GM11168 (cell line): Measurements from ENCODE around the gene PML.

ENCODE experiments used
- in situ Hi-C: fragments of 300-500 bp; cut with MboI; formaldehyde crosslinking; loops from one replicate; pipeline ENCODE4 v1.12.0; 2022; ENCODE audit warnings: low sequenced_read_pairs; ENCODE audit not compliant: unreplicated experiment

The PML gene

DNA sequence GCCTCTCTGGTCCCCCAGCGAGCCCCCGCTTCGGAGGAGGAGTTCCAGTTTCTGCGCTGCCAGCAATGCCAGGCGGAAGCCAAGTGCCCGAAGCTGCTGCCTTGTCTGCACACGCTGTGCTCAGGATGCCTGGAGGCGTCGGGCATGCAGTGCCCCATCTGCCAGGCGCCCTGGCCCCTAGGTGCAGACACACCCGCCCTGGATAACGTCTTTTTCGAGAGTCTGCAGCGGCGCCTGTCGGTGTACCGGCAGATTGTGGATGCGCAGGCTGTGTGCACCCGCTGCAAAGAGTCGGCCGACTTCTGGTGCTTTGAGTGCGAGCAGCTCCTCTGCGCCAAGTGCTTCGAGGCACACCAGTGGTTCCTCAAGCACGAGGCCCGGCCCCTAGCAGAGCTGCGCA lies 3.5 kb downstream of the PML start:
- in situ Hi-C loops, result no loop called here

DNA sequence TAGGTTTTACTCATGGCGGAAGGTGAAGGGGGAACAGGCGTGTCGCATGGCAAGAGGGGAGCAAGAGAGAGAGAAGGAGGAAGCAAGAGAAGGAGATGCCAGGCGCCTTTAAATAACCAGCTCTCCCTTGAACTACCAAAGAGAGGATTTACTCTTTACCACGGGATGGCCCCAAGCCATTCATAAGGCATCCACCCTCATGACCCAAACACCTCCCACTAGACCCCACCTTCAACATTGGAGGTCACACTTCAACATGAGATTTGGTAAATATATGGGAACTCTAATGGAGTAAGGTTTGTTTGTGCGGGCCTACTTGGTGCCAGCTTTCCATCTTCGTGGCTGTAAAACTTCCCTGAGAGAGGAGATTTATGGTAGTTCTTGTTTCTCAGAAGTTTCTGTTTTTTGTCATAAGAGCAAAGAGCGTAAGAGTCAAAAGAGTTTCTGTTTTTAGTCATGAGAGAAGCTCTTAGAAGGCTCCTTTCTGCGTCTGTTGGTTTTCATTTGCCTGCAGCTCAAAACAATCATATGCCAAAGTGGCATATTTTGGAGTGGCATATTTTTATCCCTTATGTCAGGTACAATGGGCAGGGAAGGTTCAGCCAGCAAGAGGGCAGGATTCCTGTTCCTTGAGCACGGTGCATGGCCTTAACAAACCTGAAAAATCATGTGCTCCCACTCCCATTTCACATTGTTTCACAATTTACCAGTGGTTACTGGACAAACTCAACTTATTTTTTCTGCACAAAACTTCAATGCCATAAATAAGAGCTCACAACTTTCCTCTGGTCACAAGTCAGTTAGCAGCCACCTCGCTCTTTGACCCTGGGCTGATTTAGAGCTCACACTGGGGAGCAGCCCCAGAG lies 12.5 kb downstream of the PML start:
- in situ Hi-C loops, result no loop called here

DNA sequence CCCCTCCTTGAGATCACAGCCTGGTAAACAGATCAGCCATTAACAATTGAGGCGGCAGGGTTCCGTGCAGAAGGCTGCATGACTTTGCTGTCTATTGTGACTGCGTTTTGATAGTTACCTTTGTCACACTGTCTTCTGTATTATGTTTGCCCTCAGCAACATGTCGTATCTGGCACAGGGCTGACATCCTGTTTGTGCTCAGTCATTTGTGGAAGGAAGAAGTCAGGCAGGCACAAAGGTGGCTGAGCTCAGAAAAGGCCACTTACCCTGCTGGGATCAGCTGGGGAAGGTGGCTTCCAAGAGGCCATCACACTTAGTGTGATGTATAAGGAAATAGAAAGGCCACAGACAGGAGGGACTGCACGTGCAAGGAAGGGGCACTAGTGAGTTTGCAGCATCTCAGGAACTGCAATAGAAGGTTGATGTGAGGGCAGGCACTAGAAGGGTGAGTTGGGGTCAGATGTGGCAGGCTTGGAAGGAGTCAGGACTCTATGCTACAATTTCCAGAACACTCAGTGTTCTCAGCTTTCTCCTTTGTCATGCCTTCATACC lies 13.4 kb downstream of the PML start:
- in situ Hi-C loops, result no loop called here

DNA sequence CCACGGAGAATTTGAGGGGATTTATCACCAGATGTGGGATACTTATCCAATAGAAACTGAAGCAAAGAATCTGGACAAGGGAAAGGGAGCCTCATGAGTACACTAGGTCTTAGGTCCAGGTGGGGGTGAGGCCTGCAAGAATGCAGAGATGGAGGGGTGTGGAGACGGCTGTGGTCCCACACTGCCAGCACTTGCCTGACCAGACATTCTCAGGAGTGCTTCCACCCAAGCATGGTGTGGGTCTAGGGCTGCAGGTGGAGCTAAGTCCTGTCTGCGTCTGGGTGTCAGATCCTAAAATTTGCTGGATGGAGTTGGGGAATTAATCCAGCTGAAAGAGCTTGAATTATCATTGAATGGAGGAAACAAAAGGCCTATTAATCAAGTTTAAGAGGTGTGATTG lies 14.4 kb downstream of the PML start:
- in situ Hi-C loops, result no loop called here

DNA sequence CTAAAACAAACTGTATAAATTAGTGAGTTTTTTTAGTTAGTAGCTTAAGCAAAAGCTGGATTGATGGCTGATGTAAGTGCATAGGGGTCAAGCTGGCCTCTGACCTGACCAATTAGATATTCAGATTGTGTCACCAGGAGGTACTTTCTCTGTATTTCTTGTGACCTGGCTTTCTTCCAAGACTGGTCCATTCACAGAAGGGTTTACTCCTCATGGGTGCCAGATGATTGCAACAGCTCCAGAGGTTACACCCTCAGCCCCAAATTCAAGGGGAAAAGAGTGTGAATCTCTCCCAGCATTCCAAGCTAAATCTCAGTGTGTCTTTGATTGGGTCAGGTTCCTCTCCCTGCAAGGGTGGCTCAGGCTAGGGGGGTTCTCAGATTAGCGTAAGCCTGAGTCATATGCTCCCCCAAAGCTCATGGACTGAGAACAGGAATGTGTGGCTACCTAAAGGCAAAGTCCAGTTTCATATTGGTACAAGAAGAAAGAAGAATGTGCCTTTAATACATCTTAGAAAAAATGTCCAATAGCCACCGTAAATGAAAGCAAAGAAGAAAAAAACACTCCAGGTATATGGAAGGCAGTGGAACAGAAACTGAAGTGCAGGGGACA lies 16.5 kb downstream of the PML start:
- in situ Hi-C loops, result no loop called here

DNA sequence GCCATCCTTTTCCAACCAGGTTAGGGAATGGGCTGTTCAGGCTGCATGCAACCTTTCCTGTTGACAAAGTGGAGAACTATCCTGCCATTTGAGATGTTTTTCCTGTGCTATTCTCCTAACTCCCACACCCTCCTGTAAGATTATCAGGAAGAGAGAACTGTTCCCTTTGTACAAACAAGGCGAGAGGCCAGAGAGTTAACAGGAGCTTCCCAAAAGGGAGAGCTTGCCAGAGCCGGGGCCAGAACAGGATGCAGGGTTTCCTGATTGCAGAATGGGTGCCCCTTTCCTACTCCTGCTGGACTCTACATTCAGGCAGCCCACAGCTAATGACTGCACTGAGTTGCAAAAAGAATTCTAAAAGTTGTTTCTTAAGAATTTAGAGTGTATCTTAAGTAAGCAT lies 17.1 kb downstream of the PML start:
- in situ Hi-C loops, result no loop called here

DNA sequence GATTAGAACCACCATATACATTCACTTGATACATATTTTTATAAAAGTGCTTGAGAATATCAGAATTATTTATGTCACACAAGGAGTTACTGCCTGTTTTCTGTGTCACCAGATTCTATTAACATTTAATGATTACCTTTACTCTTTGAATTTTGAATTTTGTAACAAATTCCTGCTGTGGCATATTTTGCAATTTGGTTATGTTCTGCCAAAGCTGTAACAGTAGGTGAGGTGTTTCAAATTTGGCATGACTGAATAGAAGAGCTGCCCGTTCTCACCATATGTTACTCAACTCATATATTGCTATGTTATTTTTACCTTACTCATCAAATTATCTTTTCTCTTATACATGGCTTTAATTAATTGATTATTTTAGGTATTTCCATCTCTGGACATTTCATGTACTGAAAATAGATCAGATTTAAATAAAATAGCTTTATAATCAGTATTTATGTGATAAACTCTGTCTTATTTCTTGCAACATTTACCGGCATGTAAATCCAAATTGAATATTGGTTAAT lies 18.9 kb downstream of the PML start:
- in situ Hi-C loops, result no loop called here

DNA sequence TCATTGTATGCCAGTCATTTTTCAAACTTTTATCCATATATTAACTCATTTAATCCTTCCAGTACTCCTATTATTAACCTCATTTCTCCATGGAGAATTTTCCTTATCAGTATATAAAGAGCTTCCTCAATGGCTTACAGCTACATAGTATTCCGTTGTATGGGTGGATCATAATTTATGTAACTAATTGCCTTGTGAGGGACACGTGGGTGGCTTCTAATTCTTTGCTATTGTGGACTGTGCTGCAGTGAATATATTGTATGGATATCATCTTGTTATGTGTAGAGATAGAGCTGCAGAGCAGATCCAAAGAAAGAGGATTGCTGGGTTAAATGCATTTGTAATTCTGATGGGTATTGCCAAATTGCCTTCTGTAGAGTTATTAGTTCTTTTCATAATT lies 25.2 kb downstream of the PML start:
- in situ Hi-C loops, result no loop called here

DNA sequence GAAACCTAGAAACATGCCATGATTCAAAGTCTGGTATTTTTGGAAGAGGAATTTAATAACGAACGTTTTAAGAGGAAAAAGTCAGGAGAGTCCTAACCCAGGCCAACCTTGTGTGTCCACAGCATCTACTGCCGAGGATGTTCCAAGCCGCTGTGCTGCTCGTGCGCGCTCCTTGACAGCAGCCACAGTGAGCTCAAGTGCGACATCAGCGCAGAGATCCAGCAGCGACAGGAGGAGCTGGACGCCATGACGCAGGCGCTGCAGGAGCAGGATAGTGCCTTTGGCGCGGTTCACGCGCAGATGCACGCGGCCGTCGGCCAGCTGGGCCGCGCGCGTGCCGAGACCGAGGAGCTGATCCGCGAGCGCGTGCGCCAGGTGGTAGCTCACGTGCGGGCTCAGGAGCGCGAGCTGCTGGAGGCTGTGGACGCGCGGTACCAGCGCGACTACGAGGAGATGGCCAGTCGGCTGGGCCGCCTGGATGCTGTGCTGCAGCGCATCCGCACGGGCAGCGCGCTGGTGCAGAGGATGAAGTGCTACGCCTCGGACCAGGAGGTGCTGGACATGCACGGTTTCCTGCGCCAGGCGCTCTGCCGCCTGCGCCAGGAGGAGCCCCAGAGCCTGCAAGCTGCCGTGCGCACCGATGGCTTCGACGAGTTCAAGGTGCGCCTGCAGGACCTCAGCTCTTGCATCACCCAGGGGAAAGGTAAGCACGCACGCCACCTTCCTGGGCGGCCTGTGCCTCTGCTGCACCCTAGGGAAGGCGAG lies 28.4 kb downstream of the PML start:
- in situ Hi-C loops, result no loop called here

DNA sequence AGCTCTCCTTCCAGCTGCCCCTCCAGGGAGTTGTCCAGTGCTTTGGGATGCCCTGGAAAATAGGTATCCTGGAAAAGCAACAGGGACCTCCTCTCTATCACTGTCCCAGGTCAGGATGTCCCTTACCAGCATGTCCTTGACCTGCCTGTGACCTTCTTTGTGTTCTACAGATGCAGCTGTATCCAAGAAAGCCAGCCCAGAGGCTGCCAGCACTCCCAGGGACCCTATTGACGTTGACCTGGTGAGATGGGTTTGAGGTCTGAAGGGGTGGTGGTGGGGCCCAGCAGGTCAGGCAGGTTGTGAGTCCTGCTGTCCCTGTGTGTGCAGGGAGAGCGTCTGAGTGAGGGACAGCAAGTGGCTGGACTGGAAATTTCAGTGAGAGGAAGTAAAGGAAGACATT lies 30.2 kb downstream of the PML start:
- in situ Hi-C loops, result no loop called here

DNA sequence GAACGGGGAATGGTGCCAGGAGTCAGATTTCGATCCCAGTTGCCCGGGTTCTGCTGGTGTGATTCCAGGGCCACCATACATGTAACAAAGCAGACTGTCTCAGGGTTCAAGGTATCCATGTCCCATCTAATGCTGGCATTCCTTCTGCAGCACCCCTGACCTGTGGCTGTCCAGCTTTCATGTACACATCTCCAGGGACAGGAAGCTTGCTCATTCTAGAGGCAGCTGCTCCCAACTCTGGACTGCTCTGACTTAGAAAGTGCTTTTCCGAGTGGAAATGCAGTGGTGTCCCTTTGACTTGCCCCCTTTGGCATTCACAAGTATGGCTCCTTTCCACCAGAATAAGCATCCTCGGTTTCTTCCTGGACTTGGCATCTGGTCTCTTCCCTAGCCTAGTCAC lies 30.9 kb downstream of the PML start:
- in situ Hi-C loops, result no loop called here

DNA sequence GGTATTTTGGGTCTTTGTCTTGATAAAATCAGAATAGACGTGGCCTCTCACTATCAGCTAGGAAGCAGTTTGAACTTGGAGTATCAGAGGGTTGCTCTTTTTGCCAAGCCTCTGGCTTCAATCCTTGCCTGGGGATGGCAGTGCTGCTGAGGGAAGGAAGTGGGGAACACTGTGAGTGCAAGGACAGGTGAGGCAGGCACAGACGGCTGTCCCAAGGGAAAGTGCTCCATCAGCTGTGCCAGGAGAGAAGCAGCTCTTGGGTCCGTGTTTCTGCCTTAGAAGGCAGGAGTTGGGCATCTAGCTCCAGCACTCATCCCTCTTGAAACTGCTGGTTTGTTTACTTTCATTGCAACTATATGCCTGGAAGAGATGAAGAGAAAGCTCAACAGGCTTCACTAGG lies 33.2 kb downstream of the PML start:
- in situ Hi-C loops, result no loop called here

DNA sequence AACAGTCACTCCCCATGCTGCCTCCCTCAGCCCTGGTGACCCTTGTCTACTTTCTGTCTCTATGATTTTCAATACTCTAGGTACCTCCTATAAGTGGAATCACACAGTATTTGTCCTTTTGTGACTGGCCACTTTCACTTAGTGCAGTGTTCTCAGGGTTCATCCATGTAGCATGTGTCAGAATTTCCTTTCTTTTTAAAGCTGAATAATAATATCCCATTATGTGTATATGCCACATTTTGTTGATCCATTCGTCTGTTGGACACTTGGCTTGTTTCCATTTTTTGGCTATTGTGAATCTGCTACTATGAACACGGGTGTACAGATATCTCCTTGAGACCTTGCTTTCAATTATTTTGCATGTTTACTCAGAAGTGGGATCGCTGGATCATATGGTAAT lies 34.1 kb downstream of the PML start:
- in situ Hi-C loops, result no loop called here

DNA sequence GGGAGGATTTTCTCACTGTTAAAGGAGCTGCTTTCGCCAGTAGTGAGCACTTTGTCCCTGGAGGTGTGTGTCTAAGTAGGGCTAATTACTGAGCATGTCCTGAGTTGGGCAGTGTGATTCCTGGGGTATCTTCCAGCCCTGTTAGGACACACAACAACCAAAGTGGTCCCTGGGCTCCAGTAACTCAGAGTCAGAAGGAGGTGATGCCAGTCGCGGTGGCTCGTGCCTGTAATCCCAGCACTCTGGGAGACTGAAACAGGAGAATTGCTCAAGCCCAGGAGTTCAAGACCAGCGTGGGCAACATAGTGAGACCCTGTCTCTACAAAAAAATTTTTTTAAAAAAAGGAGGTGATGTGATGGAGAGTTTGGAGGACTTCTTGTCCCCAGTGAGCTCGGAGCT lies 37.5 kb downstream of the PML start:
- in situ Hi-C loops, result no loop called here

DNA sequence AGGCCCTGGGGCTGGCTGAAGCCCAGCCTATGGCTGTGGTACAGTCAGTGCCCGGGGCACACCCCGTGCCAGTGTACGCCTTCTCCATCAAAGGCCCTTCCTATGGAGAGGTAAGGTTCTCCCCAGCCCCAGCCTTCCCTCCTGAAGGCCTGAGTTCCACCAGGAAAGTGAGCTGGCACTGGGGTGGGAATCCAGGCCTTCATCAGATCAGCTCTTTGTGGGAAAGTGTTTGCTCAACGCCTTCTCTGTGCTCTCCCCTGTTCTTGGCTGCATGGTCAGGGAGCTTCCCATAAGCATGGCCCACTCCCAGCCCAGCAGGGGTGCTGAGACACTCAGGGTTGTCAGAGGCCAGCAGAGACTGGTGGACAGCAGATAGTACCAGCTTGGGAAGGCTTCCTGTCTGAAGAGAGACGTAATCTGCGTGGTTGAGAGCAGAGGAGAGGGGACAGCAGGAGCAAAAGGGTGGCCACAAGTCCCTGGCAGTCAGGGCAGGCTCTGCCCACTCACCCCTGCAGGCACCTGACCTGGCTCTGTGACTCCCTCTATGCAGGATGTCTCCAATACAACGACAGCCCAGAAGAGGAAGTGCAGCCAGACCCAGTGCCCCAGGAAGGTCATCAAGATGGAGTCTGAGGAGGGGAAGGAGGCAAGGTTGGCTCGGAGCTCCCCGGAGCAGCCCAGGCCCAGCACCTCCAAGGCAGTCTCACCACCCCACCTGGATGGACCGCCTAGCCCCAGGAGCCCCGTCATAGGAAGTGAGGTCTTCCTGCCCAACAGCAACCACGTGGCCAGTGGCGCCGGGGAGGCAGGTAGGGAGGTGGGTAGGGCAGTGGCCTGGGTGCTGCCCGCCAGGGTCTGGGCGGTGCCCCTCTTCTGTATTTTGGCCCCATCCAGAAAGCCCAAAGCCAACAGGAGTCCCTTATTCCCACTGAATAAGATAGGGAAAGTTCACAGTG lies 38.4 kb downstream of the PML start:
- in situ Hi-C loops, result no loop called here

DNA sequence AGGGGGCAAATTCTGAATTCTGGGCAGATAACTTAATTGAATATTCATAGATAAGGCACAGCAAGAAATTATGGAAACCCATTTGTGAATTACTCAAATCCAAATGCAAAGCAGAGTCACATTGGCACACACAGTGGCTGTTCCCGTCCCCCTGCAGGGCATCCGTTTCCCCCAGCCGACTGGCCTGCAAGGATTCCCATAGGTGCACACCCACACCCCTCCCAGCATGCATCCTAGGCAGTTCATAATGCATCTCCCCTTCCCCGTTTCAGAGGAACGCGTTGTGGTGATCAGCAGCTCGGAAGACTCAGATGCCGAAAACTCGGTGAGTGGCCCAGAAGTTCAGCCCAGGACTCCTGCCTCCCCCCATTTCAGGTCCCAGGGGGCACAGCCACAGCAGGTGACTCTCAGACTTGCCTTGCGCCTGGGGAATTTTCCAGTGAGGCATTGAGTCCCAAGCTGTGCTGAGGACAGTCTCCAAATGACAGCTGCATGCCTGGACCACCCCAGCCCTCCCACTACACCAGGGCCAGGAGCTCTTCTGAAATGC lies 39.8 kb downstream of the PML start:
- in situ Hi-C loops, result no loop called here

DNA sequence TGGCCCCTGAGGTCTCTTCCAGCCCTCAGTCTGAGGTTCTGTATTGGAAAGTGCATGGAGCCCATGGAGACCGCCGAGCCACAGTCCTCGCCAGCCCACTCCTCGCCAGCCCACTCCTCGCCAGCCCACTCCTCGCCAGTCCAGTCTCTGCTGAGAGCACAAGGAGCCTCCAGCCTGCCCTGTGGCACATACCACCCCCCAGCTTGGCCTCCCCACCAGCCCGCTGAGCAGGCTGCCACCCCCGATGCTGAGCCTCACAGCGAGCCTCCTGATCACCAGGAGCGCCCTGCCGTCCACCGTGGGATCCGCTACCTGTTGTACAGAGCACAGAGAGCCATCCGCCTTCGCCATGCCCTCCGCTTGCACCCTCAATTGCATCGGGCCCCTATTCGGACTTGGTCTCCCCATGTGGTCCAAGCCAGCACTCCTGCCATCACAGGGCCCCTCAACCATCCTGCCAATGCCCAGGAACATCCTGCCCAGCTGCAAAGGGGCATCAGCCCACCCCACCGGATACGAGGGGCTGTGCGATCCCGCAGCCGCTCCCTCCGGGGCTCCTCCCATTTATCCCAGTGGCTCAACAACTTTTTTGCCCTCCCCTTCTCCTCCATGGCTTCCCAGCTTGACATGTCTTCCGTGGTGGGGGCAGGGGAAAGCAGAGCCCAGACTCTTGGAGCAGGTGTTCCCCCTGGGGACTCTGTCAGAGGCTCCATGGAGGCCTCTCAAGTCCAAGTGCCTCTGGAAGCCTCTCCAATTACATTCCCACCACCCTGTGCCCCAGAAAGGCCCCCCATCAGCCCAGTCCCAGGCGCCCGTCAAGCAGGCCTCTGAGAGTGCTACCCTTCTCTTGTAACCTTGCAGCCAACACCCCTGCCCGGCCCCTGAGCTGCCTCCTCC lies 40.9 kb downstream of the PML start:
- in situ Hi-C loops, result no loop called here
